SU-DHL-6 (cell line): ENCODE measurements around the gene FBN2.

Source experiments
- H2AFZ ChIP-seq: fragments of 200-600 bp; sonication (generic); 2 replicates; pipeline ENCODE4 v1.6.1; 2014; ENCODE audit warnings: low read depth, mild to moderate bottlenecking, moderate library complexity, mixed read lengths, antibody characterized with exemption, low read length; ENCODE audit not compliant: severe bottlenecking
- H3F3A ChIP-seq: fragments of 200-600 bp; shearing (Covaris generic); 2 replicates; pipeline ENCODE4 v1.6.0; 2016; ENCODE audit warnings: antibody characterized with exemption, mild to moderate bottlenecking; ENCODE audit not compliant: insufficient read depth
- H3K27ac ChIP-seq: fragments of 200-600 bp; sonication (generic); 2 replicates; pipeline ENCODE4 v1.5.1; 2016; ENCODE audit warnings: low read depth, mild to moderate bottlenecking, low read length, moderate library complexity, mixed read lengths
- H3K27me3 ChIP-seq: fragments of 200-600 bp; sonication (generic), shearing (Covaris generic); 2 replicates; pipeline ENCODE4 v1.6.0; 2014; ENCODE audit warnings: mild to moderate bottlenecking, low read length
- H3K36me3 ChIP-seq: fragments of 200-600 bp; sonication (generic); 2 replicates; pipeline ENCODE4 v1.6.1; 2014; ENCODE audit warnings: mild to moderate bottlenecking, low read length, mixed read lengths
- H3K4me2 ChIP-seq: fragments of 300-600, 200-600 bp; shearing (Covaris generic), sonication (generic); 2 replicates; pipeline ENCODE4 v1.6.0; 2014; ENCODE audit warnings: low read length, low read depth, mild to moderate bottlenecking; ENCODE audit not compliant: poor library complexity, severe bottlenecking
- H3K4me3 ChIP-seq: fragments of 200-600 bp; sonication (generic); 2 replicates; pipeline ENCODE4 v1.5.1; 2014; ENCODE audit warnings: antibody characterized with exemption, low read length, mild to moderate bottlenecking, mixed read lengths; ENCODE audit not compliant: insufficient read depth, poor library complexity, severe bottlenecking
- H3K79me2 ChIP-seq: fragments of 200-600 bp; sonication (generic); 2 replicates; pipeline ENCODE4 v1.6.1; 2014; ENCODE audit warnings: mild to moderate bottlenecking, low read length, moderate library complexity; ENCODE audit not compliant: insufficient read depth
- H3K9ac ChIP-seq: fragments of 200-600 bp; sonication (generic); 2 replicates; pipeline ENCODE4 v1.7.0; 2014; ENCODE audit warnings: mild to moderate bottlenecking, low read length
- H3K9me2 ChIP-seq: fragments of 200-600 bp; sonication (generic); replicated peaks from 2 replicates; pipeline ENCODE4 v1.6.1; 2014; ENCODE audit warnings: low read length; ENCODE audit not compliant: insufficient read depth
- H3K9me3 ChIP-seq: fragments of 200-600 bp; sonication (generic); 2 replicates; pipeline ENCODE4 v1.6.1; 2014; ENCODE audit warnings: low read length, mixed read lengths; ENCODE audit not compliant: insufficient read depth
- H4K20me1 ChIP-seq: fragments of 200-600 bp; sonication (generic); 2 replicates; pipeline ENCODE4 v1.6.1; 2014; ENCODE audit warnings: low read depth, mild to moderate bottlenecking, antibody characterized with exemption, low read length, moderate library complexity, mixed read lengths
- CTCF ChIP-seq: fragments of 200-600 bp; sonication (generic); IDR thresholded peaks from one replicate; pipeline ENCODE4 v1.5.1; 2017; ENCODE audit warnings: antibody characterized with exemption, mild to moderate bottlenecking, low read length, moderate library complexity; ENCODE audit not compliant: insufficient read depth, poor library complexity, severe bottlenecking
- EZH2phosphoT487 ChIP-seq: fragments of 200-600 bp; sonication (generic), shearing (Covaris generic); conservative IDR thresholded peaks from 2 replicates; pipeline ENCODE4 v1.6.1; 2018; ENCODE audit warnings: mild to moderate bottlenecking, antibody characterized with exemption, low read length, moderate library complexity, mixed read lengths

Gene FBN2

GRCh38 chr5:128422612-128423011, 115.4 kb downstream of the FBN2 start:
- H4K20me1 ChIP-seq, result no peaks in the 10 kb centered on the region
- H3K79me2 ChIP-seq, result no peaks in the 10 kb centered on the region
- H3K27me3 ChIP-seq, result no peaks in the 10 kb centered on the region
- H3K9me2 ChIP-seq, result no peaks in the 10 kb centered on the region
- no peak overlapping the region for H3K9ac ChIP-seq
- no peaks in the 10 kb centered on the region for H3K36me3 ChIP-seq
- no peaks in the 10 kb centered on the region for H3F3A ChIP-seq
- H2AFZ ChIP-seq, result no peak overlapping the region
- no peak for TF ChIP-seq CTCF
- no peak for TF ChIP-seq EZH2phosphoT487
- no peak overlapping the region for H3K4me3 ChIP-seq
- no peak overlapping the region for H3K27ac ChIP-seq
- H3K9me3 ChIP-seq, result no peaks in the 10 kb centered on the region
- H3K4me2 ChIP-seq, result no peak overlapping the region

DNA sequence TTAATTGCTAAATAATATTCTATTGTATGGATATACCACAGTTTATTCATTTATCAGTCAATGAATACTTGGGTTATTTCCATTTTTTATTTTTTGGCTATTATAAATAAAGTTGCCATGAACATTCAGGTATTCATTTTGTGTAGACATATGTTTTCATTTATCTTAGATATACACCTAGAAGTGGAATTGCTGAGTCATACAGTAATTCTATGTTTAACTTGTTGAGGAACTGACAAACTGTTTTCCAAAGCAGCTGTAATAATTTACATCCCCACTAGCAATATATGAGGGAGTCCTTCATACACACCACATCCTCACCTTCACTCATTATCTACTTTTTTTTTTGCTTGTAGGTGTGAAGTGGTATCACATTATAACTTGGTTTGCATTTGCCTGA, 123.6 kb downstream of the FBN2 start:
- Histone ChIP-seq H3K27me3 (no peaks in the 10 kb centered on the region), H4K20me1 (no peaks in the 10 kb centered on the region), H3K79me2 (no peaks in the 10 kb centered on the region), H3F3A (no peaks in the 10 kb centered on the region), H3K9ac (no peak overlapping the region), H2AFZ (no peak overlapping the region), H3K9me2 (no peaks in the 10 kb centered on the region), H3K27ac (no peak overlapping the region), H3K4me2 (no peak overlapping the region), H3K9me3 (no peaks in the 10 kb centered on the region), H3K4me3 (no peak overlapping the region), H3K36me3 (no peaks in the 10 kb centered on the region)
- no peak for TF ChIP-seq CTCF
- no peak for TF ChIP-seq EZH2phosphoT487

- Histone ChIP-seq H3K4me2 (no peak overlapping the region), H3K27me3 (no peaks in the 10 kb centered on the region), H3K27ac (no peak overlapping the region), H3K4me3 (no peak overlapping the region), H3K79me2 (no peaks in the 10 kb centered on the region), H4K20me1 (no peaks in the 10 kb centered on the region), H3F3A (no peaks in the 10 kb centered on the region), H2AFZ (no peak overlapping the region), H3K9me3 (no peaks in the 10 kb centered on the region), H3K9ac (no peak overlapping the region), H3K9me2 (no peaks in the 10 kb centered on the region), H3K36me3 (no peaks in the 10 kb centered on the region)
- TF ChIP-seq EZH2phosphoT487 (no peak), CTCF (no peak)
Measured at GRCh38 chr5:128413356-128413755, 124.7 kb downstream of the FBN2 start.
